Smooth muscle cell (in vitro differentiated cells): ENCODE measurements around the gene ZIM2. TPM values are rescaled to one million over a fixed set of nuclear protein-coding genes. Genes with fewer than 3 reads are reported as not detected.

ENCODE experiments used
- DNase-seq: peaks from one replicate; lab custom pipeline; 2025; ENCODE audit not compliant: unreplicated experiment; lab: John Stamatoyannopoulos, UW
- H2AFZ ChIP-seq: fragments of 200-600 bp; sonication (generic); 2 replicates; pipeline ENCODE4 v1.6.0; 2016; ENCODE audit warnings: antibody characterized with exemption, low read depth, mild to moderate bottlenecking
- H3F3A ChIP-seq: fragments of 200-600 bp; sonication (generic); 2 replicates; pipeline ENCODE4 v1.6.0; 2017; ENCODE audit warnings: antibody characterized with exemption, low read depth
- H3K27ac ChIP-seq: fragments of 200-600 bp; sonication (generic); 2 replicates; pipeline ENCODE4 v1.5.1; 2016; ENCODE audit warnings: low read depth, mild to moderate bottlenecking
- H3K27me3 ChIP-seq: fragments of 200-600 bp; sonication (generic); 2 replicates; pipeline ENCODE4 v1.6.1; 2016; ENCODE audit warnings: low read depth, mild to moderate bottlenecking
- H3K36me3 ChIP-seq: fragments of 200-600 bp; sonication (generic); 2 replicates; pipeline ENCODE4 v1.5.1; 2016; ENCODE audit warnings: low read depth
- H3K4me1 ChIP-seq: fragments of 200-600 bp; sonication (generic); 2 replicates; pipeline ENCODE4 v1.5.1; 2016; ENCODE audit warnings: low read depth
- H3K4me2 ChIP-seq: fragments of 200-600 bp; sonication (generic); 2 replicates; pipeline ENCODE4 v1.6.0; 2016; ENCODE audit warnings: mild to moderate bottlenecking
- H3K4me3 ChIP-seq: fragments of 200-600 bp; sonication (generic); 2 replicates; pipeline ENCODE4 v1.5.1; 2016; ENCODE audit warnings: mild to moderate bottlenecking
- H3K79me2 ChIP-seq: fragments of 200-600 bp; sonication (generic); 2 replicates; pipeline ENCODE4 v1.6.0; 2016; ENCODE audit warnings: low read depth, mild to moderate bottlenecking
- H3K9ac ChIP-seq: fragments of 200-600 bp; sonication (generic); 2 replicates; pipeline ENCODE4 v1.6.0; 2016; ENCODE audit warnings: low read depth
- H3K9me3 ChIP-seq: fragments of 200-600 bp; sonication (generic); replicated peaks from 2 replicates; pipeline ENCODE4 v1.5.1; 2016; ENCODE audit warnings: low read depth
- H4K20me1 ChIP-seq: fragments of 200-600 bp; sonication (generic); 2 replicates; pipeline ENCODE4 v1.6.0; 2016; ENCODE audit warnings: low read depth
- CTCF ChIP-seq: fragments of 200-600 bp; sonication (generic); IDR thresholded peaks from 2 replicates; pipeline ENCODE4 v1.5.1; 2017; ENCODE audit warnings: borderline replicate concordance, mild to moderate bottlenecking, antibody characterized with exemption; ENCODE audit not compliant: insufficient read depth, poor library complexity, severe bottlenecking
- WGBS: methylation state at CpG from one replicate; pipeline ENCODE4 v1.1.7; 2016; ENCODE audit warnings: low lambda C conversion rate; 5-methylcytosine and 5-hydroxymethylcytosine counted together
- polyA plus RNA-seq: library from polyadenylated mRNA; unstranded; fragments of >200 nt; fragmentation: Nextera tagmentation; extraction: Ambion mirVana; gene quantifications from 2 replicates; pipeline ENCODE4 v1.2.1, GENCODE V29; 2016
- total RNA-seq: library from RNA; depleted of rRNA; stranded (reverse); fragments of >200 nt; gene quantifications from 2 replicates; pipeline ENCODE4 v1.2.3, GENCODE V29; 2014

The ZIM2 gene
- total and polyA plus RNA-seq, 2 experiments from 2014 or later, result not detected

DNA sequence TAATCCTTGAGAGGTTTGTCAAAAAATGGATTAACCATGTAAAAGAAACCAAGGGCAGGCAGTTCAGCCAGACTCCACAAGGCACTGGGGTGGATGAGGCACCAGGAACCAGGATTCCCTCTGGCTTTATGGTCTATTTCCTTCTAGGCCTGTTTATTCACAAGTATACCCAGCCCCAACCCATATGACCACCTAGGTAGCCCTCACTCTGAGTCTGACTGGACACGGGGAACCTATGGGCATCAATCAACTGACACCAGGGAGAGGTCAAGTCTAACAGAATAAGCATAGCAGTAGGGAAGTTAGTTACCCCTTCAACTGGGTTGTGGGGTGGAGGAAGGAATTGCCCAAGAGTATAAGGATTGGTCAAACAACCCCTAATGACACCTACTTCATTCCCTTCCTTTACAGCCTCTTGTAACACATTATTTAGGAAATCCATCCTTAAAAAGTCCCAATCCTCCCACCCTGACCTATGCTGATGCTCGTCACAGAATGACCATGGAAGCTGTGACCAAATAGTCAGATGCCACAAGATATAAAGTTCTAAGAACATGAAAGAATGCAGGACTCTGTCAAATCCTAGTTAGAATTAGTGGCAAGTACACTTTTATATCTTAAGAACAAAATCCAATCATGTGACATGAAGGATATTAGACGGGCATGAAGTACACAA lies 31.7 kb downstream of the ZIM2 start:
- no peak for DNase-seq
- WGBS, result 65% methylated on average over 3 of the region's 3 CpGs
- H3K9ac ChIP-seq, result no peak overlapping the region
- no peaks in the 10 kb centered on the region for H3K79me2 ChIP-seq
- no peaks in the 10 kb centered on the region for H3F3A ChIP-seq
- H2AFZ ChIP-seq, result no peak overlapping the region
- no peak overlapping the region for H3K27ac ChIP-seq
- no peaks in the 10 kb centered on the region for H3K4me1 ChIP-seq
- no peaks in the 10 kb centered on the region for H4K20me1 ChIP-seq
- no peak overlapping the region for H3K4me3 ChIP-seq
- no peak for TF ChIP-seq CTCF
- H3K4me2 ChIP-seq, result no peak overlapping the region
- peaks cover 12% of the 10 kb centered on the region for H3K9me3 ChIP-seq
- H3K27me3 ChIP-seq, result no peaks in the 10 kb centered on the region
- H3K36me3 ChIP-seq, result no peaks in the 10 kb centered on the region

GRCh38 chr19:56806639-56807038 lies 33.9 kb downstream of the ZIM2 start:
- TF ChIP-seq CTCF, result no peak
- H3K27ac ChIP-seq, result no peak overlapping the region
- no peaks in the 10 kb centered on the region for H3F3A ChIP-seq
- no peak for DNase-seq
- H4K20me1 ChIP-seq, result no peaks in the 10 kb centered on the region
- no peak overlapping the region for H3K9ac ChIP-seq
- H3K4me2 ChIP-seq, result no peak overlapping the region
- H3K4me1 ChIP-seq, result no peaks in the 10 kb centered on the region
- no peak overlapping the region for H2AFZ ChIP-seq
- no peak overlapping the region for H3K4me3 ChIP-seq
- H3K36me3 ChIP-seq, result no peaks in the 10 kb centered on the region
- no peaks in the 10 kb centered on the region for H3K79me2 ChIP-seq
- H3K27me3 ChIP-seq, result no peaks in the 10 kb centered on the region
- H3K9me3 ChIP-seq, result peaks cover 9% of the 10 kb centered on the region

DNA sequence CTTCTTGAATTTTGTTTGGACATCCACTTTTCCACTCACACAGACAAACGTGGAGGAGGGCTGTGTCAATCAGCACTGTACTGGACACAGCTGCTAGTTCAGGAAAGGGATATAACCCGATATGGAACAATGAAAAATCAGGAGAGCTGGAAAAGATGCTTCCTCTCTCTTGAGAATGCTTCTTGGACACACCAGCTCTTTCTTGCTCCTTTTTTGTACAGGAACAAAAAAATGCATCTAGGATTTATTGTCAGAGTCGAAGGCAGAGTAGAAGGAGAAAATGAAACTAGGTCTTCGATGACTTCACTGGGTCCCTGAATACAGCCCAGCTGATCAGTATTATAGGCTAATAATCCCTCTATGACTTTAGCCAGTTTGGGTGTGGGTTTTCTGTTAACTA lies 62.2 kb downstream of the ZIM2 start:
- no peak for DNase-seq

More for the DNA sequence above, 62.2 kb downstream of the ZIM2 start:
- no peak overlapping the region for H3K27ac ChIP-seq
- TF ChIP-seq CTCF, result no peak
- H4K20me1 ChIP-seq, result no peaks in the 10 kb centered on the region
- H3K4me2 ChIP-seq, result no peak overlapping the region
- no peak overlapping the region for H2AFZ ChIP-seq
- no peak overlapping the region for H3K9ac ChIP-seq
- peaks cover 4% of the 10 kb centered on the region for H3K9me3 ChIP-seq
- 53% methylated on average over 4 of the region's 4 CpGs for WGBS
- H3K27me3 ChIP-seq, result no peaks in the 10 kb centered on the region
- H3F3A ChIP-seq, result no peaks in the 10 kb centered on the region
- no peaks in the 10 kb centered on the region for H3K79me2 ChIP-seq
- no peaks in the 10 kb centered on the region for H3K36me3 ChIP-seq
- H3K4me3 ChIP-seq, result no peak overlapping the region
- H3K4me1 ChIP-seq, result no peaks in the 10 kb centered on the region
